GM21576 (cell line): Measurements from ENCODE around the gene SASH3.
A peak's percentile ranks its signal among the peaks of the same experiment; 100 is the strongest.

Experiments used
- ATAC-seq: cut with Tn5 transposase; IDR thresholded peaks from one replicate; pipeline ENCODE4 v1.9.1; 2021; ENCODE audit warnings: mild to moderate bottlenecking, moderate library complexity; ENCODE audit not compliant: unreplicated experiment

SASH3 gene

GRCh38 chrX:129782706-129783105 is 3.0 kb downstream of the SASH3 start:
- ATAC-seq: no peak

GRCh38 chrX:129783291-129783713 is 3.6 kb downstream of the SASH3 start:
- no peak for ATAC-seq

GRCh38 chrX:129784371-129784770 is 4.6 kb downstream of the SASH3 start:
- ATAC-seq: no peak

GRCh38 chrX:129785160-129785947 is 5.6 kb downstream of the SASH3 start:
- ATAC-seq: no peak

GRCh38 chrX:129786210-129786651 is 6.5 kb downstream of the SASH3 start:
- peak; percentile 81 for ATAC-seq

- ATAC-seq: no peak
Observed at GRCh38 chrX:129787336-129788055, 7.7 kb downstream of the SASH3 start.

GRCh38 chrX:129788527-129788926 is 8.8 kb downstream of the SASH3 start:
- ATAC-seq: no peak

- ATAC-seq: no peak
Observed at GRCh38 chrX:129790146-129790545, 10.4 kb downstream of the SASH3 start.

- ATAC-seq: no peak
Observed at GRCh38 chrX:129790808-129791207, 11.1 kb downstream of the SASH3 start.

- no peak for ATAC-seq
Observed at GRCh38 chrX:129791336-129791735, 11.6 kb downstream of the SASH3 start.

GRCh38 chrX:129791961-129792570 is 12.3 kb downstream of the SASH3 start:
- ATAC-seq: no peak

- no peak for ATAC-seq
Observed at GRCh38 chrX:129792586-129793291, 13.0 kb downstream of the SASH3 start.

- ATAC-seq: no peak
Observed at GRCh38 chrX:129793604-129794191, 13.9 kb downstream of the SASH3 start.

- no peak for ATAC-seq
Observed at GRCh38 chrX:129795584-129795983, 15.8 kb downstream of the SASH3 start.

- no peak for ATAC-seq
Observed at GRCh38 chrX:129797251-129797906, 17.6 kb downstream of the SASH3 start.

- no peak for ATAC-seq
Observed at GRCh38 chrX:129798456-129798855, 18.7 kb downstream of the SASH3 start.

GRCh38 chrX:129798888-129799287 is 19.1 kb downstream of the SASH3 start:
- ATAC-seq: no peak

GRCh38 chrX:129800186-129800585 is 20.4 kb downstream of the SASH3 start:
- no peak for ATAC-seq

GRCh38 chrX:129802863-129803262 is 23.1 kb downstream of the SASH3 start:
- ATAC-seq: no peak

GRCh38 chrX:129804806-129805205 is 25.1 kb downstream of the SASH3 start:
- ATAC-seq: no peak
